H9 (cell line): ENCODE data around the gene SLC2A2. TPM values are rescaled to one million over a fixed set of nuclear protein-coding genes. Genes with fewer than 3 reads are reported as not detected.

Source experiments
- DNase-seq: peaks from one replicate; pipeline ENCODE4 v3.0.0-alpha.2; 2017
- H2AFZ ChIP-seq: one replicate; pipeline ENCODE4 v1.6.1; 2013; ENCODE audit warnings: mild to moderate bottlenecking, low read length, control low read depth, moderate library complexity
- H2AK5ac ChIP-seq: 2 replicates; pipeline ENCODE4 v1.6.1; 2013; ENCODE audit warnings: low read length, control low read depth, mixed read lengths; ENCODE audit not compliant: insufficient read length
- H2BK120ac ChIP-seq: one replicate; pipeline ENCODE4 v1.6.1; 2013; ENCODE audit warnings: low read depth, mild to moderate bottlenecking, low read length, control low read depth, inconsistent platforms; ENCODE audit not compliant: poor library complexity, severe bottlenecking
- H2BK12ac ChIP-seq: 2 replicates; pipeline ENCODE4 v1.6.1; 2013; ENCODE audit warnings: low read length, control low read depth, mixed read lengths, low read depth; ENCODE audit not compliant: insufficient read length
- H2BK15ac ChIP-seq: 2 replicates; pipeline ENCODE4 v1.6.1; 2013; ENCODE audit warnings: low read depth, low read length, control low read depth
- H2BK20ac ChIP-seq: one replicate; pipeline ENCODE4 v1.6.1; 2013; ENCODE audit warnings: low read depth, mild to moderate bottlenecking, low read length, control low read depth, inconsistent platforms; ENCODE audit not compliant: poor library complexity, severe bottlenecking
- H2BK5ac ChIP-seq: 2 replicates; pipeline ENCODE4 v1.6.1; 2013; ENCODE audit warnings: low read length, control low read depth, mixed read lengths; ENCODE audit not compliant: insufficient read length
- H3K14ac ChIP-seq: 2 replicates; pipeline ENCODE4 v1.6.1; 2013; ENCODE audit warnings: low read length, control low read depth; ENCODE audit not compliant: insufficient read depth
- H3K18ac ChIP-seq: 2 replicates; pipeline ENCODE4 v1.6.1; 2013; ENCODE audit warnings: low read depth, mild to moderate bottlenecking, mixed read lengths, low read length, control low read depth; ENCODE audit not compliant: insufficient read length
- H3K23ac ChIP-seq: 2 replicates; pipeline ENCODE4 v1.6.1; 2013; ENCODE audit warnings: low read length, control low read depth, mixed read lengths, low read depth; ENCODE audit not compliant: insufficient read length
- H3K23me2 ChIP-seq: 2 replicates; pipeline ENCODE4 v1.6.1; 2013; ENCODE audit warnings: low read depth, mild to moderate bottlenecking, mixed read lengths, low read length, control low read depth; ENCODE audit not compliant: insufficient read length, poor library complexity, severe bottlenecking
- H3K27ac ChIP-seq: 2 replicates; pipeline ENCODE4 v1.5.1; 2013; ENCODE audit warnings: low read length, control low read depth, mixed read lengths, low read depth; ENCODE audit not compliant: insufficient read length
- H3K27me3 ChIP-seq: 2 replicates; pipeline ENCODE4 v1.6.1; 2013; ENCODE audit warnings: low read length, control low read depth, inconsistent platforms; ENCODE audit not compliant: insufficient read depth
- H3K4ac ChIP-seq: 2 replicates; pipeline ENCODE4 v1.6.1; 2013; ENCODE audit warnings: low read depth, mild to moderate bottlenecking, control low read depth, inconsistent platforms, low read length, moderate library complexity
- H3K4me1 ChIP-seq: 2 replicates; pipeline ENCODE4 v1.6.1; 2013; ENCODE audit warnings: low read length, control low read depth, inconsistent platforms; ENCODE audit not compliant: insufficient read depth
- H3K4me2 ChIP-seq: 2 replicates; pipeline ENCODE4 v1.6.1; 2013; ENCODE audit warnings: low read length, control low read depth, mixed read lengths; ENCODE audit not compliant: insufficient read length, insufficient read depth
- H3K56ac ChIP-seq: 2 replicates; pipeline ENCODE4 v1.6.1; 2013; ENCODE audit warnings: low read depth, mild to moderate bottlenecking, mixed read lengths, low read length, control low read depth; ENCODE audit not compliant: insufficient read length
- H3K79me1 ChIP-seq: 2 replicates; pipeline ENCODE4 v1.6.1; 2013; ENCODE audit warnings: low read depth, mild to moderate bottlenecking, moderate library complexity, low read length, control low read depth, inconsistent platforms; ENCODE audit not compliant: insufficient read depth, poor library complexity, severe bottlenecking
- H3K79me2 ChIP-seq: 2 replicates; pipeline ENCODE4 v1.6.1; 2013; ENCODE audit warnings: low read length, control low read depth, inconsistent platforms; ENCODE audit not compliant: insufficient read depth
- H3K9ac ChIP-seq: 2 replicates; pipeline ENCODE4 v1.6.1; 2013; ENCODE audit warnings: low read length, control low read depth, mixed read lengths; ENCODE audit not compliant: insufficient read length; ENCODE audit errors: extremely low read depth
- H3K9me3 ChIP-seq: one replicate; pipeline ENCODE4 v1.6.1; 2013; ENCODE audit warnings: low read depth, low read length, inconsistent platforms; ENCODE audit not compliant: control insufficient read depth
- H3T11ph ChIP-seq: one replicate; pipeline ENCODE4 v1.6.1; 2013; ENCODE audit warnings: mild to moderate bottlenecking, low read length, control low read depth, inconsistent platforms
- H4K20me1 ChIP-seq: one replicate; pipeline ENCODE4 v1.6.1; 2013; ENCODE audit not compliant: control insufficient read depth, insufficient read length, insufficient read depth
- H4K5ac ChIP-seq: 2 replicates; pipeline ENCODE4 v1.6.1; 2013; ENCODE audit warnings: low read depth, mild to moderate bottlenecking, mixed read lengths, low read length, control low read depth; ENCODE audit not compliant: insufficient read length
- H4K8ac ChIP-seq: replicated peaks from 2 replicates; pipeline ENCODE4 v1.6.1; 2013; ENCODE audit warnings: low read length, control low read depth, mixed read lengths, low read depth; ENCODE audit not compliant: insufficient read length
- H4K91ac ChIP-seq: 2 replicates; pipeline ENCODE4 v1.6.1; 2013; ENCODE audit warnings: low read depth, mild to moderate bottlenecking, moderate library complexity, mixed read lengths, low read length, control low read depth; ENCODE audit not compliant: insufficient read length
- H3K27ac Mint-ChIP-seq, 3 experiments: 2 replicates in 2 of 3; 3 replicates in 1 of 3; pipeline ENCODE4 v1.8.0; 2020 to 2021; ENCODE audit warnings: mixed read lengths in 3 of 3, mild to moderate bottlenecking in 1 of 3, moderate library complexity in 1 of 3
- H3K27me3 Mint-ChIP-seq: 2 replicates; pipeline ENCODE4 v1.8.0; 2021; ENCODE audit warnings: low read depth, mild to moderate bottlenecking, moderate library complexity, mixed read lengths
- H3K36me3 Mint-ChIP-seq, 3 experiments: 2 replicates in 2 of 3; 3 replicates in 1 of 3; pipeline ENCODE4 v1.8.0; 2020 to 2021; ENCODE audit warnings: low read depth in 3 of 3, mixed read lengths in 3 of 3; ENCODE audit not compliant: insufficient read depth in 1 of 3
- H3K4me1 Mint-ChIP-seq, 2 experiments: 2 replicates each; pipeline ENCODE4 v1.8.0; 2020; ENCODE audit warnings: mixed read lengths in 2 of 2
- H3K4me3 Mint-ChIP-seq, 2 experiments: 2 replicates in 1 of 2; 3 replicates in 1 of 2; pipeline ENCODE4 v1.8.0; 2020 to 2021; ENCODE audit warnings: mild to moderate bottlenecking in 2 of 2, mixed read lengths in 2 of 2, moderate library complexity in 1 of 2
- H3K9me3 Mint-ChIP-seq, 2 experiments: 2 replicates in 1 of 2; 3 replicates in 1 of 2; pipeline ENCODE4 v1.8.0; 2020; ENCODE audit warnings: mild to moderate bottlenecking in 2 of 2, mixed read lengths in 2 of 2, moderate library complexity in 1 of 2
- CTCF ChIP-seq: fragments of 200-600 bp; sonication (generic); conservative IDR thresholded peaks from 3 replicates; pipeline ENCODE4 v1.8.0; 2021; ENCODE audit warnings: antibody characterized with exemption, mild to moderate bottlenecking
- WGBS: extraction: QIAGEN DNeasy Blood & Tissue Kit; methylation state at CpG from one replicate; pipeline ENCODE4 v1.1.7; 2013; ENCODE audit warnings: missing lambda C conversion rate, low lambda C conversion rate, mixed read lengths; ENCODE audit not compliant: insufficient read length; ENCODE audit errors: extremely low coverage; 5-methylcytosine and 5-hydroxymethylcytosine counted together
- total RNA-seq: library from RNA; stranded (reverse); gene quantifications from 2 replicates; pipeline ENCODE4 v1.2.1, GENCODE V29; 2021

The SLC2A2 gene
- total RNA-seq, 1 experiment from 2014 or later, result not detected

DNA sequence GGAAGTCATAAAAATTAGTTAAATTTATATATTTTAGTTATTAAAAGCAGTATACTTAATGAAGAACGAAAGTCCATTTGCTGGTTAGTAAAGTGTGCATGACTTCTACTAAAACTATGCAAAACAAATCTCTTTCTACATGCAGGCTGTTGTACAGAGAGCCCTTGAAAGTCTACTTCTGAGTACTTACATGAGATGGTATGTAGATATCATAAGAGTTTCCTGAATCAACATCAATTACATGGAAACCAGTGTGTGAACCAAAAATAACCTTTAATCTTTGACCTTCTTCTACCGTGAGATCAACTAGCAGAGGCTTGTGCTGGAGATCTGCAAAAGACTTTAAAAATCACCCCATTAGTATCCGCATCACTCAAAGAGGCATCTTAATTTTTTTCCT is 42.1 kb upstream of the SLC2A2 start:
- Histone ChIP-seq H2BK120ac (no peak overlapping the region), H2AFZ (no peak overlapping the region), H3K9ac (no peak overlapping the region), H2BK12ac (no peak overlapping the region), H4K8ac (no peak overlapping the region), H3K27me3 (no peaks in the 10 kb centered on the region), H3K23ac (no peak overlapping the region), H3K23me2 (no peaks in the 10 kb centered on the region), H3K4ac (no peak overlapping the region), H2BK20ac (no peak overlapping the region), H3K4me1 (no peaks in the 10 kb centered on the region), H2AK5ac (no peak overlapping the region), H4K91ac (no peak overlapping the region), H3K27ac (no peak overlapping the region), H3T11ph (no peak overlapping the region), H3K79me1 (no peaks in the 10 kb centered on the region), H3K56ac (no peak overlapping the region), H3K4me2 (no peak overlapping the region), H3K79me2 (no peaks in the 10 kb centered on the region), H3K18ac (no peak overlapping the region), H4K20me1 (no peaks in the 10 kb centered on the region), H2BK5ac (no peak overlapping the region), H3K14ac (no peak overlapping the region), H4K5ac (no peak overlapping the region), H2BK15ac (no peak overlapping the region), H3K9me3 (no peaks in the 10 kb centered on the region)
- no peak for DNase-seq
- H3K36me3 Mint-ChIP-seq, result peaks cover 4 to 7% (median 5%) of the 10 kb centered on the region in 3 experiments; a peak in 5 of 7 replicates
- no peaks in the 10 kb centered on the region for H3K9me3 Mint-ChIP-seq
- no peak overlapping the region for H3K4me3 Mint-ChIP-seq
- 0 out of 4 replicates have a peak, but pooled peaks cover 0 to 2% of the 10 kb centered on the region in 2 experiments for H3K4me1 Mint-ChIP-seq
- H3K27ac Mint-ChIP-seq, result no peak overlapping the region
- H3K27me3 Mint-ChIP-seq, result no peaks in the 10 kb centered on the region
- TF ChIP-seq CTCF, result no peak
- WGBS, result no CpG with 5 or more reads among the region's 3 CpGs
